Left lobe of liver (tissue), 2 donors: Measurements from ENCODE around the gene ARID5A. TPM values are rescaled to one million over a fixed set of nuclear protein-coding genes. Genes with fewer than 3 reads are reported as not detected.
A peak's percentile ranks its signal among the peaks of the same experiment; 100 is the strongest.

ENCODE experiments used
- ATAC-seq: fragments of 200-7000 bp; cut with Tn5 transposase; one replicate; pipeline ENCODE4 v1.9.1; 2020; ENCODE audit warnings: mild to moderate bottlenecking, moderate library complexity
- DNase-seq: peaks from one replicate; pipeline ENCODE4 v3.0.0-alpha.2; 2020; ENCODE audit warnings: low spot score
- total RNA-seq: library from RNA; stranded (reverse); gene quantifications from one replicate; pipeline ENCODE4 v1.2.1, GENCODE V29; 2021
- donor health status: DM: no; HTN: no; CAD: no; lungs with moderate emphysema.
- donor health status: DM: no; HTN: yes; CAD: no.

ARID5A gene
- total RNA-seq, 1 donor from 2014 or later, result 18.9 TPM

DNA sequence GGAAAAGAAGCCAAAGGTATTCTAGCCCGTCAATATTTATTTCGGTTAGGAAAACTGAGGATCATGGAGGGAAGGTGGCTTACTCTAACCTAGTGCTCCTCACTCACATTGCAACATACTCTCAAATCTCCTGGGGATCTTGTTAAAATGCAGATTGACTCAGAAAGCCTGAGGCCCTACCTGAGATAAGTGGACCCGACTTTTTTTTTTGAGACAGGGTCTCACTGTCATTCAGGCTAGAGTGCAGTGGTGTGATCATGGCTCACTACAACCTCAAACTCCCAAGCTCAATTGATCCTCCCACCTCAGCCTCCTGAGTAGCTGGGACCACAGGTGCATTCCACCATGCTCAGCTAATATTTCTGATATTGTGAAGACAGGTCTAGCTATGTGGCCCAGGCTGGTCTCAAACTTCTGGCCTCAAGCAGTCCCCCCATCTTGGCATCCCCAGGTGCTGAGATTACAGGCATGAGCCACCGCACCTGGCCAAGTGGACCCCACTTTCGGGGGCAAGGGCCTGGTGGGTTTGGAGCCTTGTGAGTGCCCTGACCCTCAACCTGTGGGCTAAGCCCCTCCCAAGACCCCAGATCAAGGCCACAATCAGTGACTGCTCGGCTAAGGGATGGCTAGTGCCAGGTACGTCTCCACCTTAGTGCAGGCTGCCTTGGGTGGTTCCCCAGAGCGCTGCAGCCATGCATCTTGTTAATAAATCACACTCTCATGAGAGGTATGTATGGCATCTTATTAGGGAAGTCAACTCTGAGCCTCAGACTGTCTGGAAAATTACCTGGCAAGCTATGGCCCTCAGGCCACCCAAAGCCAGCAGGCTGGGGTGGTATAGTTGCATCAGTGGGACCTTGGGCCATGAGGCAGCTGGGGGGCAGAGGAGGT lies 30.3 kb upstream of the ARID5A start:
- DNase-seq, result no peak

DNA sequence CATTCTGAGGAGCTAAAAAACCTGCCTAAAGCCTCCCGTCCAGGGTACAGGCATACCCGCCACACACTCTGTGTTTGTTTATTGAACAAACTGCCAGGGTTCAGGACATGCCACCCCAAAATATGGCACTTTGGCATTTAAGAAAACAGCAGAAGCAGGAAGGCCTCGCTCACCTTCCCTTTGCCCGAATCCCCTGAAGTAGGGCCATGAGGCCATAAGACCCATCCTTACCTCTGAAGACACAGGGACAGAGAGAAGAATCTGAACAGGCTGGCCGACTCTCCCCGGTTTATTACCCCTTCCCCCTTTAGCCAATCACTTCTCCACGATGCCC lies 29.7 kb upstream of the ARID5A start:
- no peak for DNase-seq
- no peak for ATAC-seq

More for the DNA sequence above, 30.3 kb upstream of the ARID5A start:
- ATAC-seq, result no peak

DNA sequence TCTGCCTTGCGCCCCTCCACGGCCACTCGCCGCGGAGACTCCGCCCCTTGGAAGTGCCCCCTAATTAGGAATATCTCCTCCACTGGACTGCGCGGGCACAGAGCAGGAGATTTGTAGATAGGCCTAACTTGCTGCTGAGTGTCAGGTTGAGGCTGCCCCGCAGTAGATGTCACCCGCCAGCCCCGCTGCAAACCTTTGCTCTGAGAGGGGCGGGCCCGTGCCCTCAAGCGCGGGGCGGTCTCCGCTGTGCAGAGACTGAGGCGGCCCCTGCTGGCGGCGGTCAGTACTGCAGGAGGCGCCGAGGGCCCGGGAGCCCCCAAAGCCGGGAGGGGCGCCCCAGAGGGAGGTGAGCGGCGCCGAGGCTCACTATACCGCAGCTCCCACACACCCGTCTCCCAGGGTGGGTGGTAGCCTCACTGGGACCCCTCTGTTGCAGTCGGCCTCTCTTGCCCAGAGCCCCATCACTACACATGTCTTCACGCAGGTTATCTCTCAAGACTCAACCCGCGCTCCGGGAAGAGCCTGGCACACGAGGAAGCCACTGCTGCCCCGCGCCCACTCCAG lies 28.5 kb upstream of the ARID5A start:
- peak; percentile 82 for ATAC-seq
- DNase-seq, result peak; percentile 80

DNA sequence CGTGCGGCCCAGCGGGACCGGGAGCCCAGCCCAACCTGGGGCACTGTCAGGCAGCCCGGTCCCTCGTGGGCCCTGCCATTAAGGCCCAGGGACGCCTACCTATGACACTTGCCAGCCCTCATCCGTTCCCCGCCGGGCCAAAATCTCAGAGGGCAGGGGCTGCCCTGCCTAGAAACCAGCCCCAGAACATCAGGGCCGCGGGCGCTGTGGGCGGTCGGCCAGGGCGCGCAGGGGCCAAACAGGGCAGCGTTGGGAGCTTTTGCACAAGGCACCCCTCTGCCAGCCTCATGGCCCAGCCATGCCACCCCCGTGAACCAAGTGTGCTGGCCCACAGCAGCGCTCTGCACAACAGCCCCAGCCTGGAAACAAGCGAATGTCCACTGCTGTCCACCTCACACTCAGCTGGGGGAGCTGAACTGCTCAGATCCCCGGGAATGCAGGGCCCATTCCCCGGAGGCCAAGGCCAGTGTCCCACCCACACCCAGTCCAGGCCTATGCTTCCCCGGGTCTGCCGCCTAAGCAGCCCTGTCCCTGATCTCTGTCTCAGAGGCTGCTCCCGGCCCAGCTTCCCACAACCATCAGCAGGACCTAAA lies 27.9 kb upstream of the ARID5A start:
- no peak for ATAC-seq
- no peak for DNase-seq

DNA sequence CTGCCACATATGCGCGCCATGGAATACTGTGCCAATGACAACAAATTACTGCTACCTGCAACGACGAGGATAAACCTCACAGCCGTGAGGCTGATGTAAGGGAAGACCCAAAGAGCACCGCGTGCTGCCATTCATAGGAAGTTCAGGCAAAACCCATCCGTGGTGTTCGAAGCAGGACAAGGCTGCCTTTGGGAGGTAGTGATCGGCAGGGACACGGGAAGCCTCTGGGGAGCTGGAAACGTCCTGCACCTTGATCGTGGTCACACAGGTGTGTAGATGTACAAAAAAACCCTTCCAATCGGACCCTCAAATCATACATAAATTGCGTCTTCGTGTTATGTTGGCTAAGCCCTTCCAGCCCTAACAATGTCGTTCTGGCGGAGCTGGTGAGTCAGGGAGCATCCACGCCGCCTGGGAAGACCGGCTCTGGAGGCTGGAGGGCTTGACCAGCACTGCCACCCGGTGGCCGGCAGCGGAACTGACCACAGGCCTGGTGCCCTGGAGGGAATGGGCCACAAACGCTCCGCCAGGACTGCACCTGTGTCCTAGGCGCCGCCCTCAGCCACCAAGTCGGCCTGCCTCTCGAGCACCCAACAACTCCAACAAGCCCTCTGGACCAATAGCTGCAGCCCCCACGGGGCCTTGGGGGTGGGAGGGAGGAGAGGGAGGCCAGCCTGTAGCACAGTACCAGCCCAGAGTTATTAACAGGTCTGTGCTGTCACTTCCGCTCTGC lies 27.3 kb upstream of the ARID5A start:
- peak; percentile 86 for ATAC-seq
- peak; percentile 89 for DNase-seq

DNA sequence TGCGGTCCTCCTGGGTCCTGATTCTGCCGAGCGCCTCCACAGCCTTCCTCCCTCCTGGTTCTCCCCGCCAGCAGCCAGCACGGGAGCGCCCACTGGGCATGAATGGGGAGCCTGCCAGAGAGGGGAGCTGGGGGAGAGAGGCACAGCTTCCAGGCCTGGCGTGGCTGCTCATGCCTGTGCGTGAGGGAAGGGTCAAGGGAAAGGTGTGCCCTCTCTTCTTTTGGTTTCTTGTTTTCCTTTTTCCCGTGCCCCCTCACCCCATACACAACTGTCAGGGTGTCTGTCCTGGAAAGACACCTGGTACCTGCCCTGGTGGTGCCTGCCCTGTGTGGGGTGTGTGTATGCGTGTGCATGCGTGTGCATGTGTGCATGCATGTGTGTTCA lies 26.7 kb upstream of the ARID5A start:
- no peak for DNase-seq
- no peak for ATAC-seq

DNA sequence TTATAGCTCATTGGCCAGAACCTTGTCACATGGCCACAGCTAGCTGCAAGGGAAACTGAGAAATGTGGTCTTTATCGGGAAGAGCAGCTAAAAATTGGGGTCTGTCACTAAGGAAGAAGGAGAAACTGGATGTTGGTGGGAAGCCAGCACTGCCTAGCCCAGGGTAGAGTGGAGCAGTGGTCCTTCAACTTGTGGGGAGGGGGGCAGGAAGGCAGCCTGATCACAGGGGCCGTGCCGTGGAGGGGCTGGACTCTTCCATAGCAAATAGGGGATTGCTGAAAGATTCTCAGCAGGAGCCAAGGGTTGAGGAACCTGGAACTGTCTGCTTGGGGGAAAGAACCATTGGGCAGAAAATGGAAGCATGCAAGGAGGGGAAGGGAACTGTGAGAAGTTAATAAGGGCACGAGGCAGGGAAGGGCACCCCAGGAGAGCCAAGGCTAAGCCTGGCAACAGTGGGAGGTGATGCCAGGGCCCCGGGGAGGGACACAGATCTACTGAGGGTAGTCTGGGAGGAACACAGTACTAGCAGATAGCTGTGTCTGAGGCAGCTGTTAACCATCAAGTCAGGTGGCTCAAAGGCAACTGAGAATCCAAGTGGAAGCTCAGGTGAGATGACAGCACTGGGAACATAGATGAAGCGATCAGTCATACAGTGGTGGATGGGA lies 25.5 kb upstream of the ARID5A start:
- DNase-seq (no peak), ATAC-seq (no peak)

DNA sequence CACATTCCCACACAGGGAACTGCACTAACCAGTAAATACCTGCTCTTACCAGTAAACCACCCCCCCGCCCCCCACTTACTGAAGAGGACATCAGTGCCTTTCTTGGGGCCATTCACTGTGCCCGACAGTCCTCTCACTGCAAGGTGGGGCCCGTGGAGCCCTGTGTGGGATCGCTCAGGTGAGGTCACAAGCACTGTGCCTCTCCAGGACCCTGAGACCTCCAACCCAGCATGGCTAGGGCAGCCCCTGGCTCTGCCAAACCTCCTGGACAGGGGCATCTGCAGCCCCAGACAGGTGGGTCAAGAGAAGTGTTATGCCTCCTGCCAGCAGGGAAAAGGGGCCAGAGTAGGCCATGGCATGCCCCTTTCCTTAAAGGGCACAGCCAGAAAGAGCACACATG lies 24.7 kb upstream of the ARID5A start:
- ATAC-seq (no peak), DNase-seq (no peak)

DNA sequence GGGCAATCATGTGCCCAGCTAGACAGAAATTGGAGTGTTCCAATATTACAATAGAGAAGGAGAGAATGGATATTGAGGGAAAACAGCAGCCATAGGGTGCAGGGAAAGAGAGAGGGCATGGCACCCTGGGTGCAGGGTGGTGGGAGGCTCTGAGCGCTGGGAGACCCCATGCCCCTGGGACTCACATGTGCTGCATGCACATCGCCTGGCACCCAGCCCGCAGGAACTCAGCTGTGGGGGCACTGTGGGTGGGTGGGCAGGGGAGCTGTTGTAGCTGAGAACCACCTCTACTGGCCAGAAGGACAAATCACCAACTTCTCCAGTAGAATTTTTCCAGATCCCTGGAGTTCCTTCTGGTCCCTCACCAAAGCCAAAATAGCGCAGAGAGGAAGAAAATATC lies 24.2 kb upstream of the ARID5A start:
- ATAC-seq (no peak), DNase-seq (no peak)

DNA sequence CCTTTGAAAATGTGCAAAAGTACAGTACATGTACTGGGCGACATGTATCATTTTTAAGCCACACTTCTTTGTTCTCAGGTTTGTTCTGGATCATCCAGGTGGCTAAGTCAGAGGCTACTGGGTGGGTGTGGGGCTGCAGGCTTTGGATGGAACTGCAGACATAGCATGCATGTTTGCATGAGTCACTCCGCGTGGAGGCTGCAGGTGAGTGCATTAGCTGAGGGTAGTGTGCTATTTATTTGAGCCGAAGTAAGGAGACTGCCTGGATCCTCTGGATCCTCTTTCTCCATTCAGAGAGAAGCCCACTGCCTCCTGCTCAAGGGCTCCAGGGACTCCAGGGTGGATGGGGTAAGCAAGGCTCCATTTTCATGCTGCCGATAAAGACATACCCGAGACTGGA lies 22.0 kb upstream of the ARID5A start:
- no peak for DNase-seq
- no peak for ATAC-seq

DNA sequence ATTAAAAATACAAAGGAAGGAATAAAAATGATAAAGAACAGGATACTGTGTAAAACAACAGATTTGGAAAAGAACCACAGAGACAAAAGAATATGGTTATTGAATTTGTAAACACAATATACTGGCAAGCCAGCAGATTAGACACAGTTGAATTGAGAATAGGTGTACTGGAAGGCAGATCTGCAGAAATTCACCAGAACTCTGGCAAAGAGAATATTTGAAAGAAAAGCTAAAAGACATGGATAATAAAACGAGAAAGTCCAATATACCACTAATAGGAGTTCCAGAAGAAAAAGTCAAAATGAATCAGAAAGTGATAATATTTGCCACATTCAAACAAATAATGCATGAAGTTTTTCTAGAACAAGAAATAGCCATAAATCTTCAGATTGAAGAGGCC lies 19.5 kb upstream of the ARID5A start:
- ATAC-seq (no peak), DNase-seq (no peak)

DNA sequence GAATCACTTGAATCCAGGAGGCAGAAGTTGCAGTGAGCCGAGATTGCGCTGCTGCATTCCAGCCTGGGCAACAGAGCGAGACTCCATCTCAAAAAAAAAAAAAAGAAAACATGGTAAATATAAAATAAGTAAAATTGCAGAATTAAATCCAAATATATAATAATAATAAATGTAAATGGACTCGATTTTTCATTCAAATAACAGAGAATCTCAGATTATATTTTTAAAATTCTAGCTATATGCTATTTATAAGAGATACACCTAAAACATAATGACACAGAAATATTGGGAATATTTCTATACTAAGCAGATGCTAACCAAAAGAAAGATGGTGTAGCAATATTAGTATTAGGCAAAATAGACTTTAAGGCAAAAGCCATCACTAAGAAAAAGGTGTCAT lies 16.3 kb upstream of the ARID5A start:
- no peak for DNase-seq
- ATAC-seq, result no peak

DNA sequence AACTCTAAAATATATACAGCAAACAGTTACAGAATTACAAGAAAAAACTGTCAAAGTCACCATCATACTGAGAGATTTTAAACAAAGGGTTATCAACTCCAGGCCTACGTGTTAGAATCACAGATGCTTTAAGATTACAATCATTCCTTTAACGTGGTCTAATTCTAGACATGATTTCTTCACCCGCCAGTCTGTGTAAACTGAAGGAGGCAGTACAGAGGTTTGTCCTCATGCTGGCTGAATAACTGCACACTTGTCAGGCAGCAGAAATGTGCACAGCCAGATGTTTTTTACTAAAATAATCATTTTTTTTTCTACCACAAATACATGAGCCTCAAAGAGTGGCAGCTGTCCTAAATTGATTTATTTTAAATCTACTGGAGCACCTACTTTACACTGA lies 15.9 kb upstream of the ARID5A start:
- DNase-seq, result no peak
- ATAC-seq, result no peak

DNA sequence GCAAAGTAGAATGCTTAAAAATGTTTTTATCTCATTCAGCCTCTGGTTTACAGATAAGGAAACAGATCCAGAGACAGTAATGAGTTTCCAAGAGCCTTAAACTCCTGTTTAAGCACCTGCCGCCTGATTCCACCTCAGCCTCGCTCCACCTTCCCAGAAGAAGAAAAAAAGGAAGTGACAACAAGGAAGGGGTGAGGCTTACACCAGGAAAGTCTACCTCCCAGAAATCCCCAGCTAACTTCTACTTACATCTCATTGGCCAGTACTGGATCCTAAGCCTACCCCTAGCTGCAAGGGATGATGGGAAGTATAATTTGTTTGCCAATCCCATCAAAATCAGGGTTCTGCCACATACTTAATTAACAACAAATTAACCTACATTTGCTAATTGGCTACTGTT lies 15.3 kb upstream of the ARID5A start:
- no peak for ATAC-seq
- DNase-seq, result no peak

DNA sequence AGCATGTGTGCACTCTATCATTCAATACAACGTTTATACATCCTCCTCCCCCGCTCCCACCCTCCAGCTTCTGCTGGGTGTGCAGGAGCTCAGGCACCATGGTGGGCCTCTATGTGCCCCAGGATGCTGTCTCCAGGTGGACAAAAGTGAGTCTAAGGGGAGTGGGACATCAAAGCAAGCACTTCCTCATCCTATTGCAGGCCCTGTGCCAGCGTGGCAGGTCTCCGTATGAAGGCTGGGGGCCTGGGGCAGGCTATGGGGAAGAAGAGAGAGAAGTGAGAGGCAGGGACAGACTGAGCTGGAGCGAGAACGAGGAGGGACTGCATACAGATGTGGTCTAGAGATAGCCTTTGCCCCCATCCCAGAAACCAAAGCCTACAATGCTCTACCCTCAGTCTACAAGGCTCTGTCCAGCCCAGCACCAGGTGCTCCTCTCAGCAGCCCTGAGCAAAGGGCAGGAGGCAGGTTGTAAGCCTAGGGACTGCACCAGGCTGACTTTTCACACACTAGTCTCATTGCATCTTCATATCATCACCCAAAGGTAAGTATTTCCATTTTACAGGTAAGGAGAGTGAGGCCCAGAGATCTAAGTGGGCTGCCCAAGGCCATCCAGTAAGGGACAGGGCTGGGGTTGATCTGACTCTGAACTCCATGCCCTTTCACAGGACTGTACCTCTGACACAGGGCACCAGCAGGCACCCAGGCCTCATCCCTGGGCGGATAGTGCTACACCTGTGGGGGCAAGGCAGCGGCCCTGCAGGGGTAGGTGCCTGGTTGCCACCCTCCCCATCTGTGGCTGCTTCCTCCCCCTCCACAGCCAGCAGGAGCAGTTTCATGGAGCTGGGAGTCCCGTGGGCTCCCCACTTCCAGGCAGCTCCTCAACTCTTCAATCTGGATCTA lies 14.0 kb upstream of the ARID5A start:
- DNase-seq, result no peak
- ATAC-seq, result no peak

DNA sequence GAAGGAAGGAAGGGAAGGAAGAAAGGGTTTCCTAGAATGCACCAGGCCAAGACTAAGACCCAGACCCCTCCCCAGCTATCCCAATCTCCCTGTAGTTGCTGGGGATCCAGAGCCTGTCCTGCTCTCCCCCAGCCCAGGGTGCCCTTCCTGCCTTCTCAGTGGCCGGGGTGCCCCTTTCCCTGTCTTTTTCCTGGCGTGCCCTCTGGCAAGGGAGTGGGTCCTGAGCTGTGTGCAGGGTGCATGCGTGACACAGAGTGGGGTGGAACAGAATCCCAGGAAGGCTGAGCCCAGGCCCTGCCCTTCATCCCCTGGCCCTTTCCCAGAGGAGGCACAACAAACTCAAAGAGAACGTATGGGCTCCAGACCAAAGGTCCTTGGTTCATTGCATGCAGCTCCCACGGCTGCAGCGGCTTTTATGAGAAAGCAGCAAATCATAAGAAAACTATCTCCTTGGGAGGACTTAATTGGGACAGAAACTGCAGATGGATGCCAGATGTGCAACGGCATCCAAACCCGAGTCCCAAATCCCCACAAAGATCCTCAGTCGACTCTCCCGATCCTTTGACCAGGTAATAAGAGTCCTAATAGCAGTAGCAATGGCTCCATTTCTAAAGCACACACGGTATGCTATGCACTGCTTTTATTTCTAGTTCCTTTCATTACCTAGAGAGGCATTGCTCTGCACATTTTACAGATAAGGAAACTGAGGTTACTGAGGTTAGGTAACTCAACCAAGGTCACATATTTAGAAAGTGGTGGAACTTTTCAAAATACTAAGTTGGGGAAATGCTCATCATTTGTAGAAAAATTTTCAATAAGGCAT lies 12.7 kb upstream of the ARID5A start:
- ATAC-seq (no peak), DNase-seq (no peak)

DNA sequence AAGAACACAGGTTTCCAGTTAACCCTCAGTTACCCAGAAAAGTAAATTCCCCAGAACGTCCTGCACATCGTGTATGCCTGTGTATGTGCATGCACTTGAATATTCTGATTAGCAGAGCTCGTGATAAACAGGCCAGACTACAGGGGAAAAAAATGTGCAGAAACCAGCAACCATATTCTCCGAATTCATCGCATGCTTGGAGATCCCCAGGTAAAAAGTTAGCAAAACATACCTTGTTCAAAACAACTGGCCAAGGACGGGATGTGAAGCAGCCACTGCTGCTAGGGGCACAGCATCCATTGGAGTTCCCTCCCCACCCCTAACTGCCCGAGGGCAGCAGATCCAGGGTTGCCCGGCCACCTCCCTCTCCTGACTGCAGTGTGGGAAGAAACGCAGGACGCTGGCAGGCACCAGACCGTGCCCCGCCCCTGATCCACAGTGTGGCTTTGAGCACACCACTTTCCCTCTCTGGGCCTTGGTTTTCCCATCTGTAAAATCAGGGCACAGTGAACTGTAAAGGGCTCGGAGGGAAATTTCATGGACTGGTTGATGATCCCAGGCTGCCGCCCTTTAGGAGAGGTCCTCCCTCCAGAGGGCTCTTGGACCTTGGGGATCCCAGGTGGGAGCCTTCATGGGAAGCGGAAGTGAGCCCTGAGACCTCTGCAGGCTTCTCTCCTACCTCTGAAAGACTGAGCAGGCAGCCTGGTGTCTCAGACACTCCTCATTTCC lies 11.9 kb upstream of the ARID5A start:
- no peak for DNase-seq

DNA sequence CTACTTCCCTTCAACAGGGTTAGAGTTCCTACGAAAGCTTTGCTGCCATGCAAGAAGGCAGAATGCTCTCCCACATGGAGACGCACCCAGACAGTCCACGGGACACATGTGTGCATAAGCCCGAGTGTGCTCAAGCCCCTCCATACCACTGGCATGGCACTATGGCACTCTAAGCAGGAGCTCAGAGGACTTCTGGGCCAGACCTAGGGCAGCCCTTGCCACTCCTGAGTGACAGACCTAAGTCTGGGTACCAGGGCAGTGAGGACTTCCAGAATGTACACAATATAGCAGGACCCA lies 11.4 kb upstream of the ARID5A start:
- ATAC-seq (no peak), DNase-seq (no peak)

More for the DNA sequence above, 11.9 kb upstream of the ARID5A start:
- ATAC-seq, result no peak

DNA sequence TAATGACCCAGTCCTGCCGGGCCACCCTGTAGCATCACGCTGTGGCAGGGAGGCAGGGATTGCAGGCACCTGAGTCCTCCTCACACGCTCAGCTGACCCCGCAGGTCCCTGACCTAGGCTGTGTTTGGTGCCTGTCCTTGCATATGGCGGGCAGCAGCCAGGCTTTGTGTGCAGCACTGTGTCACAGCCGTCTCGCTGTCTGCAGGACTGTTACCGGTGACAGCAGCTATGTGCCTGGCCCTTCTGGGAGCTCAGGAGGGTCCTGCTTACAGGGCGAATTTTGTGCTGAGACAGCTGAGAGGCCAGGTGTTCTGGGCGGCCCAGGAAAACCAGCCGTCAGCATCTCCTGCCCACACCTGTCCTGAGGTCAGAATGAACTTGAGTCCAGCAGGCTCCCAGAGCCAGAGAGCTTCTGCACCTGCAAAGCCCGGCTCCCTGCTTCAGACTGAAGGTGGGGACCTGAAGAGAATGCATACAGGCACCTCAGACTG lies 10.4 kb upstream of the ARID5A start:
- no peak for DNase-seq
- ATAC-seq, result no peak
